HG03097 (cell line): ENCODE measurements around the gene CKS1B.

Source experiments
- ATAC-seq: cut with Tn5 transposase; IDR thresholded peaks from one replicate; pipeline ENCODE4 v1.9.1; 2021; ENCODE audit not compliant: unreplicated experiment, low FRiP score

Gene CKS1B

GRCh38 chr1:154974102-154974807 is at the start of gene CKS1B:
Gene CKS1B (plus strand): TSS chr1:154974681. CDS start chr1:154974746, 65 bp downstream.
- ATAC-seq, result peak; percentile 74

GRCh38 chr1:154925335-154926170 is 48.9 kb upstream of the CKS1B start:
- no peak for ATAC-seq

- ATAC-seq, result no peak
Observed at GRCh38 chr1:154926201-154926600, 48.3 kb upstream of the CKS1B start.

GRCh38 chr1:154931940-154932487 is 42.5 kb upstream of the CKS1B start:
- ATAC-seq, result no peak

- no peak for ATAC-seq
Observed at GRCh38 chr1:154934358-154934948, 40.0 kb upstream of the CKS1B start.

GRCh38 chr1:154935749-154936554 is 38.5 kb upstream of the CKS1B start:
- ATAC-seq, result no peak

GRCh38 chr1:154936555-154937084 is 37.9 kb upstream of the CKS1B start, which contains the start of gene PMVK:
Gene PMVK (minus strand): TSS chr1:154936719. CDS start chr1:154936685, 34 bp downstream.
- ATAC-seq, result peak; percentile 68

- ATAC-seq, result peak; percentile 43
Observed at GRCh38 chr1:154937085-154937987, 37.1 kb upstream of the CKS1B start.

GRCh38 chr1:154937988-154938386 is 36.5 kb upstream of the CKS1B start:
- no peak for ATAC-seq

GRCh38 chr1:154938604-154939399 is 35.7 kb upstream of the CKS1B start:
- no peak for ATAC-seq

- no peak for ATAC-seq
Observed at GRCh38 chr1:154940213-154940560, 34.3 kb upstream of the CKS1B start.

GRCh38 chr1:154940651-154941194 is 33.8 kb upstream of the CKS1B start:
- ATAC-seq, result no peak

- no peak for ATAC-seq
Observed at GRCh38 chr1:154941333-154942013, 33.0 kb upstream of the CKS1B start.

GRCh38 chr1:154943649-154944400 is 30.7 kb upstream of the CKS1B start:
- no peak for ATAC-seq

GRCh38 chr1:154944401-154945159 is 29.9 kb upstream of the CKS1B start:
- ATAC-seq, result no peak
